Medulla oblongata (tissue), 1 donor: Measurements from ENCODE around the gene WARS2.
"Not testable (repeated sequence)": the region's sequence is repeated elsewhere in the genome, so short reads cannot be mapped to it uniquely, and the experiment has no call there.

Experiments
- DNase-seq: peaks from one replicate; pipeline ENCODE4 v3.0.0-alpha.2; 2015; ENCODE audit errors: extremely low spot score

The WARS2 gene

DNA sequence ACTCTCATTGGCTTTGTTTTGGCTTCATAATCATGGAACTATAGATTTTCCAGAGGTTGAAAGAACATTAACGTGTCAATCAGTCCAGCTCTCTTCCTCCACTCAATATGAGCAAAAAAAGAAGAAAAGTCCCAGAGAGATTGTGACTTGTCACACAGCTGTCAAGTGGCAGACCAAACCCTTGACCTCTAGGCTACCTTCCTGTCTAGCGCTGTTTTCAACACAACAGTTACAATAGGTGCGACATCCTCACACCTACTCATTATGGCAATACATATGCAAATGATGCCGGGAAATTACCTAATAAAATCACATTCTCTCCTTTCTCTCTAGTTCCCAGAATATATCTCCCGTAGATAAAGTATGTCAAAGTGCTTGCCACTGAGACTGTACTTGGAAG, 1.1 kb downstream of the WARS2 start:
- DNase-seq = peak; percentile 13

DNA sequence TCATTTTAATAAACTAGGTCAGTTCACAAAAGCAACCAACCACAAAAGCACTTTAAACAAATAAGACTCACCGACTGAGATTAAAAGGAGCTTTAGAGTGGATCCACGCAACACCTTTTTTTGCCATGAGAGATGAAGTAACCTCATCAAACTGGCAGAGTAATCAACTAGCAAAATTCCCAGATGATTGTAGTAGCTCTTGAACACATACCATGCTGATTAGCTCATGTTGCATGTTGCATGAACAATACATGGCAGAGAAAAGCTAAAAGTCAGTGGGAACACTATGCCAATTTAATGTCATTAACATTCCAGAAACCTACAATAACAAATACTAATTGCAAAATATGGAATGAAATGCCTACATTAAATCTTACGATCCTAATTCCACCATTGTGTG, 4.1 kb downstream of the WARS2 start:
- DNase-seq = no peak

DNA sequence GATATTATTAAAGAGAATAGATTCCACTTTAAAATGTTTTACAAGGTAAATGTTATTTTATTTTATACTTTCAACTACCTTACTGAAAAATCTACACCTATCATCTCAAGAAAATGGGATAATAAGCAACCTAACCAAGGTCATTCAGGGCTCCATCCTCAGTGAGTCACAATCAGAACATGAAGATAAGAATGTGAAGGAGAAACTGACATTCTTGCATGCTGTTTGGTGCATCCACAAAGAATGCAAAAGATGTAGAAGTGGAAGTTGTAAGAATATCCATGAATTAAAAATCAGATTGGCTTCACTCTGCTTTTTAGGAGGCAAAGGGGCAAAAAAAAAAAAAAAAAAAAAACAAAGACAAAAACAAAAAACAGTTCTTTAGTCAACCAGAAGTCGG, 6.5 kb downstream of the WARS2 start:
- DNase-seq = no peak

DNA sequence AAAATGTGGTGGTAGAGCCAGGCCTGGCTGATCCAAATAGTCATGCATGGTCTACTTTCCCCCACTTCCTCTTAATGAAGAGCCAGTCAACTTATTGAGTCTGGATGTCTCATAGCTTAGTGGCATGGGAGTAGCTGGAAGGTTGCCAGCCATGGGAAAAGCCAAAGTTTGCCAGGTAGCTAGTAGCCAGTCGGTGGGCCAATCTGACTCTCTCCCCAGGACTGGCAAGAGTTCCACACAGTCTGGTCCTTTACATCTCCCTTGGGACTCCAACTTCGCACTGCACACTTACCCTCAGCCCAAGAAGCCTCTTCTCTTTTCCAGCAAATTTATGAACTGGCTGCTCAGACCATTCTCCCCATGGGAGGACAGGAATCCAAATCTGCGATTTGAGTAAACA, 8.3 kb downstream of the WARS2 start:
- DNase-seq = no peak

DNA sequence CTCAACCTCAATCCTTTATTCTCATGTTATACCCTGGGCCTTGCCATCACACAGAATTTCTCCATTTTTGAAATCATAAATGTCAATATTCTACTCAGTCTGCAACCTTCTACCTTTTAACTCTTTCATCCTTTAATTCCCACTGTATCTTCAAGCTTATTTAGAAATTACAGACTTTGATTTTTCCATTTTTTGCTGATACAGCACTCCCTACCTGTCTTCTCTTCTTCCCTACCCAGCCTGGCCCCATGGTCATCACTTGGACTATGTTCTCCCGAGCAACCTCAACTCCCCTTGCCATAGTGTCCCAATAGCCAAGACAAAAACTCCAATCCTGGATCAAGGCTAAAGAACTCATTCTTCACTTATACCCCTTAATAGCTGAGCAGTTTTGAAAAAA, 14.6 kb downstream of the WARS2 start:
- no peak for DNase-seq

DNA sequence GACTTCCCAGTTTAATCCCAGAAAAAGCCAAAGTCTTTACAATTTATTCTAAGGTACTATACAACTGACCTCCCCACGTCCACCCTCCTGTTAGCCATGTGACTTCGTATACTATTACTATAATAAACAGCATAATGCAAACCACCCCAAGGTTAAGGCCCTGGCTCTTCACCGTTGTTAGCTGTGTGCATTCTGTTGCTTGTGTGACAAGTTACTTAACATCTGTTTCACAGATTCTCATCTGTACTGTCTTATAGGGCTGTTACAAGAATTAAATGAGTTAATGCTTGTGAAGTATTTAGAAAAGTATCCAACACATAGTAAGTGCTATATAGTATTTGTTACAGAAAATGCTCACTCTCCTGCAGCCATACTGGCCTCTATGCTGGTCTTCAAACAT, 15.7 kb downstream of the WARS2 start:
- no peak for DNase-seq

DNA sequence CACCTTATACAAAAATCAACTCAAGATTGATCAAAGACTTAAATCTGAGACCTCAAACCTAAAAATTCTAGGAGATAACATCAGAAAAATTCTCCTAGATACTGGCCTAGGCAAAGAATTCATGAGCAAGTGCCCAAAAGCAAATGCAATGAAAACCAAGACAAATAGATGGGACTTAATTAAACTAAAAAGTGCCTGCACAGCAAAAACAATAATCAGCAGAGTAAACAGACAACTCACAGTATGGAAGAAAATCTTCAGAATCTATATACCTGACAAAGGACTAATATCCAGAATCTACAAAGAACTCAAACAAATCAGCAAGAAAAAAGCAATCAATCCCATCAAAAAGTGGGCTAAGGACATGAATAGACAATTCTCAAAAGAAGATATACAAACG, 18.6 kb downstream of the WARS2 start:
- DNase-seq = not testable (repeated sequence)

DNA sequence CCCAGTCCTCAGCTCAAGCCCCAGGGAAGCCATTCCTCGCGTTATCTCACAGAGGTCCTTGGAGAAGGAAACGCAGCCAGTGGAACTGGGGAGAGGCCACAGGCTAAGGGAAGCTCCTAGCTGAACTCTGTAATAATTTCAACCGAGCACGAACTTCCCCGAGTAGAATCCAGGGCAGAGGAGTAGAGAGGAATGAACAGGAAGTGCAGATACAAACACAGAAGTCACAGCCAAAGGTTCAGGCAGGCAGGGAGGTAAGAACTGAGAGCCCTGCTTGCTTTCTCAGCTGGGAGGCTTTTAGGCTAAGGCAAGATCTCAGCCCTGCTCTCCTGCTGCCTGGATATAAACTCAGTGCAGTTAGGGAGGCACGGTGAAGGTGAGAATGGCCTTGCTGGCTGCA, 23.7 kb downstream of the WARS2 start:
- no peak for DNase-seq

DNA sequence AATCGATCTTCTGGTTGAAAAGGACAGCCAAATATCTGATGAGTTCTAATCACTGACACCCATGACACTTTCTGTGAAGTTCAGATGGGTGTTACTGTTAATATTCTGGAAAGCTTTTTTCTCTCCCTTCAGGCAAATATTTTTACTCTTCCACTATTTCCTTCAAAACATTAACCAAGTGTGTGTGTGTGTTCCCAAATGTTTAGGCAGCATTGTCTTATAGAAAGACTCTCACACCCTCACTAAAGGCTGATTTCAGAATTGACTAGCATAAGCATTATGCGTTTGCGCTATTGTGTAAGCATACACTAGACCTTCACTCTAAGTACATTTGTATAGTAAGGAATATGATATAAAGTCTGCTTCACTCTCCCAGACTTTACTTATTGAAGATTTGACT, 24.7 kb downstream of the WARS2 start:
- DNase-seq = no peak

DNA sequence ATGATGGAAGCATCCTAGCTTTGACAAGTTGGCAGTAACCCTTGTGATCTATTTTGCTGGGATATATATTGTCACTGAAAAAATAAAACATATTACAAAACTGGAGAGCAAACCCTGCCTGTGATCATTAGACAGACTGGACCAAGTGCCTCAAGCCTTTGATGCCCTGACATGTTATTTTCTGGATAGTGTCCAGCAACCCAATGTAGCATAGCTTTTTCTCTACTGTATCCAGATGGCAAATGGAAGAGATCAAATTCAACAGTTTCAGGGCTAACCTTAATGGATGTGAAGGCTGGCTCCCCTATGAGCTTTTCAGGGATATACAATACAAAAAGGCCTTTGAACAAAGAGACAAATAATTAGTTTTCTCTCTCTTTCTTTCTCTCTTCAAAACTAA, 25.1 kb downstream of the WARS2 start:
- no peak for DNase-seq

DNA sequence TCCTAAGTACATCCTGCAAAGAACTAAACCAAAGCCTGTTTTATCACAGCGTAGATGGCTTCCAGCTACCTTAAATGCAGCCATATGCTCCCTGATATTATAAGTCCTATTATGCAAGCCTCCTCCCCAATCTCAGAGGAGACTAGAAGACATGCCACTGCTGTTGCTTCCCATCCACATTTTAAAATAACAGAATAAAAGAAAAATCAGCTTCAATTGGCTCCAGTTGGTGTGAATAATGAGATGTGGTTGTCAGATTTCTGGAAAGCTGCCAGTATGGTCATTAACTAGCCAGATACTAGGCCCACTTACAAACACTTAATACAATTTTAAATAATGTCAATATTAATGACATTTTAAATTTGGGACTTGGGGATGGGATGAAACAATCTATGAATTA, 25.7 kb downstream of the WARS2 start:
- DNase-seq = no peak

DNA sequence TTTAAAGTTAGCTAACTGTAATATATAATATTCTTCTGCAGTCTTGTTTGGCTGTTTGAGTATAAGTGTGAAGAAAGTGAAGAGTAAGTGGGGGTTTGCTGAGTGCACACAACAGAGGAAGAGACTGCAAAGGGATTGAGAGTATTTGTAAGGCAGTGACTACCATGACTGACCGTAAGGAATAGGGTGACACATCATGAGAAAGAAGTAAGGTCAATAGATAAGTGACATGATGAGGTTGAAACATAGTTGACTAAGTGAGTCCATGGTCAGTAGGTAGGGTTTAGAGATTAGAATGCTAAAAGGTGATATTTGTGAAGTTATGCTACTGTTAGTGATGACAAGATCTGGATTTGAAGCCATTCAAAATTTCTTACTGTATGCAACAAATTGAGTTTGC, 27.7 kb downstream of the WARS2 start:
- no peak for DNase-seq

DNA sequence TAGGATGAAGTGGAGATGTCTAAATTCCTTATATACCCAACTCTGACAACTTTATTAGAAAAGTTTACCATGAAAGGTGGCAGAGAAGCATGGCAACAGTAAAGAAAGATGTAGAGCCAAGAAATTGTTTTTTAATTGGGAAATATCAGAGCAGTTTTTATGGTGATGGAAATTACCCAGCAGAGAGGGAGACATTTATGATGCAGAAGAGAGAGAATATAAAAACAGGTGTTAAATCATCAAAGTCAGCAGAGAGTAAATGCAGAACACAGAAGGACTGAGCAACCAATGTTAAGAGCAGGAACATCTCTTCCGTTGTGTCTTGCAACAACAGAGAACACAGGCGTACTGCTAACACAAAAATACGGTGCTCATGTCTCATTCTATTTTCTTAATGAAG, 28.2 kb downstream of the WARS2 start:
- DNase-seq = no peak

DNA sequence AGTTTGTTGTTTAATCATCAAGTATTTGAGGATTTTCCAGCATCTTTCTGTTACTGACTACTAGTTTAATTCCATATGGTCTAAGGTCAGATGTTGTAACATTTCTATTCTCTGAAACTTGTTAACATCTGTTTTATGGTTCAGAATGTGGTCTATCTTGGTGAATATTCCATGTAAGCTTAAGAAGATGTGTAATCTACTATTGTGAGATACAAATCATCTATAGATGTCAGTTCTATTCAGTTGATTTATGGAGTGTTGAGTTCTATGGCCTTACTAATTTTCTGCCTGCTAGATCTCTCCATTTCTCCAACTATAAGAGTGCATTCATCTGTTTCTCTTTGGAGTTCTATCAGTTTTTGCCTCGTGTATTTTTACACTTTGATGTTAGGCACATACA, 31.5 kb downstream of the WARS2 start:
- DNase-seq = no peak

DNA sequence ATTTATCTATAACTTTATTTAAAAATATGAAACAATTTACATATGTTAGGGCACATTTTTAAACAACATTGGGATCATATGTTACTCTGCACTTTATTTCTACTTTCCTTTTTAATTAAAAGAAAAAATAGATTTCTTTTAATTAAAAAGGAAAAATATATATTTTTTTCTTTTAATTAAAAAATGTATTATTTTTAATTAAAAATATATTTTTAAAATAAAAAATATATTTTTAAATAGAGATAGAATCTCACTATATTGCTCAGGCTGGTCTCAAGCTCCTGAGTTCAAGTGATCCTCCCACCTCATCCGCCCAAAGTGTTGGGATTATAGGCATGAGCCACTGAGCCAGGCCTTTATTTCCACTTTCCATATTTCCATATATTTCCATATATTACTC, 36.7 kb downstream of the WARS2 start:
- DNase-seq = no peak

DNA sequence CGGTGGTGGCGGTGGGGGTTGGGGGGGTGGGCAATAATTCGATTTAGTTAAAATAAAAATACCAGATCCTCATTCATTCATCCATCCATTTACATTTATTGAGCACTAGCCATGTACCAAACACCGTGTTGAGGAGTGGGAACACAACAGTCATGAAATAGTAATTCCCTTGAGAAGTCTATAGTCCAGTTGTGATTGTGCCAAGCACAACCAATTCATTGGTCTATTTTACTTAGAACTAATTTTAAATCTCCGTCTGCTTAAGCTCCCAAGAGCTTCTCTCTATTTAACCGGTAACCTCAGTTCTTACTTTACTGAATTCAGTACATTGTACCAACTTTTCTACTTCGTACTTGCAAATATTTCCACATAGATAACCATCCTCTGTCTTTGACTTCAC, 38.4 kb downstream of the WARS2 start:
- no peak for DNase-seq

DNA sequence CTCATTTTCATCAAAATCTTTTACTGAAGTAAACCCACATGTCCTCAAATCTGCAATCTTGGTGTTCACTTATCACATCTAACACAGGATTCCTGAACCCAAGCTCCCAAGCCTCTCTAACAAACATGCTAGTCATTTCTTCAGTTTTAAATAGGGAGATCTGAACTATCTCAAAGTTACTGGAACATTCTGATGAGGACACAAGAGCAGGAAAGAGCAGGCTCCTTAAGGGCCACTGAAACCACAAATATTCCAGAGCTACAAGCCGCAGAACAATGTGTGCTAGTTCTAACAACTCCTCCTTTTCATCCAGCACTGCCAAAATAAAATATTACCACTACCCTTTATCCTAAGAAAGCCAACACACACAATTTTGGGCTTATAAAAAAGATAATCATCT, 38.9 kb downstream of the WARS2 start:
- no peak for DNase-seq

DNA sequence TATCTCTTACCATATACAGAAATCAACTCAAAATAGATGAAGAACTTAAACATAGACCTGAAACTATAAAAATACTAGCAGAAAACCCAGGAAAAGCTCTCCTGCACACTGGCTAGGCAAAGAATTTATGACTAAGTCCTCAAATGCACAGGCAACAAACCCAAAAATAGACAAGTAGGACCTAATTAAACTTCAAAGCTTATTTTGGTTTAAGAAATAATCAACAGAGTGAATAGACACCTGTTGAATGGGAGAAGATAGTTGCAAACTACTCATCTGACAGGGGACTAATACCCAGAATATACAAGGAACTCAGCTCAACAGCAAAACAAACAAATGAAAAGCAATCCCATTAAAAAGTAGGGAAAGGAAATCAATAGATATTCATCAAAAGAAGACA, 40.7 kb downstream of the WARS2 start:
- no peak for DNase-seq

DNA sequence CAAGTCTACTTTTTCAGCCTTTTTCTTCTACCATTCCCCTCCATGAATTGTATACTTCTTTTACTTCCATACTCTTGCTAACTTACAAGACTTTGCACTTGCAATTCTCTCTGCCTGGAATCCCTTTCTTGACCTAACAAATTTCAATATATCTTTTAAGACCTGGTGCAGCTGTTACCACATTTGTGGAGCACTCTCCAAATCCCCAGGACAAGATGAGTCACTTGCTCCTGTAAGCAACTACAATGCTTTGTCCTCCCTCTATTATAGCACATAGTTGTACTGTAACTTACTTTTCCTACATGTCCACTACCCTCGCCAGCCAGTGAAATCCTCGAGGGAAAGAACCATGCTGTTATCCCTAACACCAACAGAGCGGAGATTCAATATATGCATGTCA, 43.1 kb downstream of the WARS2 start:
- DNase-seq = no peak

DNA sequence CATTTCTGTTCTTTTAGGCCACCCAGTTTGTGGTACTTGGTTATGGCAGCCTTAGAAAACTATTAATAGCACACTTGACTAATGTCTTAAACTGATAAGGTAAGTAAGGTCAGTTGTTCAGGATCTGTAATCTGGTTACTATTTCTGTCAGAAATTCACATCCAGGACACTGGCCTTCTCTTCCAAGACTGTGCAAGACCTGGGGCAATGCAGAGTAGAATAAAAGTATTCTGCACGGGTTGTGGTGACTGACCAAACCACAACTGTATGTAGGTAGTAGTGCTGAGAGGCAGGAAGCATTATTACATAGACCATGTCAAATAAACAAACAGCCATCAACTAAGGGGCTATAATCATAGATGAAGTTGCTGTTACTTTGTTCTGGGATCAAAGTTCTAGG, 46.7 kb downstream of the WARS2 start:
- no peak for DNase-seq

DNA sequence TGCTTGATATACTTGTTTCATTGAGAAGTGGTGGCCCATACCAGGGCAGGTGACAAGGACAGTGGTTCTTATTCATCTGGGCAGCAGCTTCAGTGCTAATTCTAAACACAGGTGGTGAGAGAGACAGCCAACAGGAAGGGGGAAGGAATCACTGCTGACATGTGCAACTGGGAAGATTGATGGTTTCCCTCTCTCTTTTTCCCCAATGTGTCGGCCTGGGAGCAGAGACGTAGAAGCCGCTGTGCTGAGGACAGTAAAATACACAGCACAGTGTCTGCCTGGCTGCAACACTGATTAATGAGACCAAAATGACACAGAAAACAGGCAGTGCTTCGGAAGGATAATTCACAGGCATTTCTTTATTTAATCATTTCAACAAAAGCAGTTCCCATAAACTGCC, 48.8 kb downstream of the WARS2 start:
- DNase-seq = no peak

DNA sequence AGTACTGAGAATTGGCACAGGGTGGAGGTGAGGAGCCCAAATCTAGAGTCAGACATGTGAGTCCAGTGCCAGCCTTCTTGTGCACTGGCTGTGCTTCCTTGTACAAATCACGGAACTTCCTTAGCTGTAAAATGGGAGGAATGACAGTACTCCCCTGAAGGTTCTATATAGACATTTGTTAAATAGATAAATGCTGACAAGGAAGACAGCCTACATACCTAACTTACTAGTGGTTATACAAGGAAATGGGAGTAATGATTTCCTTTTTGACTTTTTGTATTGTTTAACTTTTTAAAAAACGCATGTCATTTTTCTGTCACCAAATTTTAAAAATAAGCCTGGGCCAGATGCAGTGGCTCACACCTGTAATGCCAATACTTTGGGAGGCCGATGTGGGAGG, 50.2 kb downstream of the WARS2 start:
- no peak for DNase-seq

DNA sequence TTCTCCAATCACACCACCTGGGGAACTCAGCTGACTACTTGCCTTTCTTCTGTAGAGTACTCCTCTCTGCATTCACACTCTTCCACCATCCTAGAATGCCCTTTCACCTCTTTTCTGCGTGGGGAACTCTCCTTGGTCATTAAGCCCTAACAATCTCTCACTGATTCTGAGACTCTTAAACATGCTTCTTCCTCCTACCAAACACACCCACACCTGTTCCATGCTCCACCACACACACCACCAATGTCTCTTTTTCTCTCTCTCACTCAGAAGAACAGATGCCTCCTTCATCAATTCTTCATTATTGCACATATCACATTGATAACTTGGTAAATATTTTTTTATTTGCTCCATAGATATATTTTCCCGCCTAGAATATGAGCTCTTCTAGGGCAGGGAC, 53.6 kb downstream of the WARS2 start:
- no peak for DNase-seq

DNA sequence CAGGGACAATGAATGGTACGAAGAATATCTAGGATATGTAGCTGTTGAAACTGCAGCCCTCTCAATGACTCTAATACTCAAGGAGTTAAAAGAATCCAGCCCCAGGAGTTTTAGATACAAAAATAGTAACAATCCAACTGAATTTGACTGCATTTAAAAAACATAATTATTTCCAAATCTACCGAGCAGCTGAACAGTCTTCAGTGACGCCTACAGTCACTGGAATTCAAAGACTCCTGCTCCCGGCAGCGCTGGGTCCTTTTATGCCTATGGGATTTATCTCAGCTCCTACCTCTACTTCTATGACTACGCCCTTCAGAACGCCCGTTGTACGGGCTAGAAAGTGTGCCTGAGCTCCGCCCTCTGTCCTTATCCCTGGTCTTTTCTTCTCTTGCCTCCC, 55.7 kb downstream of the WARS2 start:
- no peak for DNase-seq

DNA sequence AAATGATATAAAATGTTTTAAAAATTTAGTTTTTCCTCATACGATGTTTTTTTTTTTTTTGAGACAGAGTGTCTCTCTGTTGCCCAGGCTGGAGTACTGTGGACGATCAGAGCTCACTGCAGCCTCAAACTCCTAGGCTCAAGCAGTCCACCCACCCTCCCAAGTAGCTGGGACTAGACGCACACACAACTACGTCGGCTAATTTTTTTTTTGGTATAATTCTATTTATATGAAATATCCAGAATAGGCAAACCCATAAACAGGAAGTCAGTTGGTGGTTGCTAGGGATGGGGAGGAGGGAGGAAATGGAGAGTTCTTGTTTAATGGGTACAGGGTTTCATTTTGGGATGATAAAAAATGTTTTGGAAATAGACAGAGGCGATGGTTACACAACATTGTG, 56.5 kb downstream of the WARS2 start:
- DNase-seq = no peak
